Measurements from ENCODE around the gene MLPH. TPM values are rescaled to one million over a fixed set of nuclear protein-coding genes. Genes with fewer than 3 reads are reported as not detected.

Gene MLPH
- total and polyA plus RNA-seq, 2 of the 13 experiments (the other 11 are each of a cell fraction or from before 2014, with no cell fraction given), result 0.12 TPM; not detected in 1

DNA sequence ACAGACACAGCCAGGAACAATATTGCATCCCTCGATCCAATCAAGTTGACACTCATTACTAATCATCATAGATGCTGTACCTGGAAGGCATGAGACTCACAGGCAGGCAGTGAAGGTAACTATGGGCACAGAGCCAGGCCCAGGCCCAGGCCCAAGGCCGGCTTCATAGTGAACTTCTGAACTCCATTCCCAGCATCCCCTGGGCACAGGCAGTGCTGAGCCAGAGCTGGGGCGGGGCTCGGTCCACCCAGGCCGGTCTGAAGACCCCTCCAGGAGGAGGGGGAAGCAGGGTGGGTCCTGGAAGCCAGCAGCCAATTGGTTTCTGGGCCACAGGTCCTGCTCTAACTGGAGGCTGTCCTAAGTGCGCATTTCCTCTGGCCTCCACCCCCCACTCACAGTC lies 37.6 kb downstream of the MLPH start (continued):
- no peak for TF ChIP-seq MZF1 (CRISPR knock-in tag; IDR thresholded peaks at IDR 0.05; ENCODE audit: borderline replicate concordance)
- peak; percentile 25; the same call in 1 of the 2 replicates for TF ChIP-seq SAP130 (CRISPR knock-in tag; IDR thresholded peaks at IDR 0.05; ENCODE audit: low read depth)
- no peak for TF ChIP-seq ZNF558 (CRISPR knock-in tag; IDR thresholded peaks at IDR 0.05; ENCODE audit: borderline replicate concordance)
- TF ChIP-seq, protein P1, sequence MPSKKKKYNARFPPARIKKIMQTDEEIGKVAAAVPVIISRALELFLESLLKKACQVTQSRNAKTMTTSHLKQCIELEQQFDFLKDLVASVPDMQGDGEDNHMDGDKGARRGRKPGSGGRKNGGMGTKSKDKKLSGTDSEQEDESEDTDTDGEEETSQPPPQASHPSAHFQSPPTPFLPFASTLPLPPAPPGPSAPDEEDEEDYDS (CRISPR knock-in tag; IDR thresholded peaks at IDR 0.05), result no peak
- no peak for TF ChIP-seq SOX6 (IDR thresholded peaks at IDR 0.05)
- peak; percentile 18; the same call in 1 of the 2 replicates for TF ChIP-seq SOX6 (CRISPR knock-in tag; IDR thresholded peaks at IDR 0.05)
- 0 out of 2 replicates have a peak, but pooled peaks have one; percentile 32 for TF ChIP-seq KDM5B (CRISPR knock-in tag; IDR thresholded peaks at IDR 0.05; ENCODE audit: borderline replicate concordance)
- TF ChIP-seq ZFP90 (CRISPR knock-in tag; IDR thresholded peaks at IDR 0.05; ENCODE audit: borderline replicate concordance), result 0 out of 2 replicates have a peak, but pooled peaks have one; percentile 31

DNA sequence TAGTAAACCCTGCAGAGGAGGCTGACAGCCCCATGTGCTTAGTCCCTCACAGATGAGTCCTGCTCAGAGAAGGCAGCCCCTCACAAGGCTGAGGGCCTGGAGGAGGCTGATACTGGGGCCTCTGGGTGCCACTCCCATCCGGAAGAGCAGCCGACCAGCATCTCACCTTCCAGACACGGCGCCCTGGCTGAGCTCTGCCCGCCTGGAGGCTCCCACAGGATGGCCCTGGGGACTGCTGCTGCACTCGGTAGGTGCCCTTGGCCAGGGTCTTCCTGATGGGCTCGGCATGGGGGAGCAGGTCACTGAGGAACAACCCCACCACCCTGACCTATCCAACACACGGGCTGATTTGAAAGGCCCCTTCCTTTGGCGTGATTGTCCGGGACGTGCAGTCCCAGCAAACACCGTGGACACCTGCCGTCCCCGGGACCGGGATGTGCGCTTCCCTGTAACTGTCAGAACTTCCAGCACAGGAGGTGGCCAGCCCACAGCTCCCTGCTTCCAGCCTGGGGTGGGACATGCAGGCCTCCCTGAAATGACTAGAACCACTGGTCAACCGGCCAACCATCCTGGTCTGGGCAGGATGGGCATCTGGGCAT lies 38.6 kb downstream of the MLPH start:
- no peak for TF ChIP-seq PCBP2 (optimal IDR thresholded peaks at IDR 0.05; ENCODE audit: low read depth, low read length, poor library complexity, severe bottlenecking)
- TF ChIP-seq ZNF253 (CRISPR knock-in tag; IDR thresholded peaks at IDR 0.05; ENCODE audit: borderline replicate concordance), result no peak
- no peak for TF ChIP-seq FOXK1 (CRISPR knock-in tag; IDR thresholded peaks at IDR 0.05; ENCODE audit: borderline replicate concordance, low read depth)
- TF ChIP-seq, protein P2, sequence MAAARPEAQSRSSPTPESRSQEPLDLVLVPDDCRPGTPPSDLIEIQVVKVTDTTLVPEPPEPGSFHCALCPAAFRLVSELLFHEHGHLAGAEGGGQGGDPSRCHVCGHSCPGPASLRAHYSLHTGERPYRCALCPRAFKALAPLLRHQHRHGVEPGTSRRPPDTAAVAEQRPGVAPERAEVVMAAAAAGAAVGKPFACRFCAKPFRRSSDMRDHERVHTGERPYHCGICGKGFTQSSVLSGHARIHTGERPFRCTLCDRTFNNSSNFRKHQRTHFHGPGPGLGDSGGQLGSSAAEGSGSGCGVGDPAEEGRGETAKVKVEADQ (CRISPR knock-in tag; IDR thresholded peaks at IDR 0.05; ENCODE audit: borderline replicate concordance), result no peak
- no peak for TF ChIP-seq MEIS2 (CRISPR knock-in tag; IDR thresholded peaks at IDR 0.05)
- TF ChIP-seq, protein P3, sequence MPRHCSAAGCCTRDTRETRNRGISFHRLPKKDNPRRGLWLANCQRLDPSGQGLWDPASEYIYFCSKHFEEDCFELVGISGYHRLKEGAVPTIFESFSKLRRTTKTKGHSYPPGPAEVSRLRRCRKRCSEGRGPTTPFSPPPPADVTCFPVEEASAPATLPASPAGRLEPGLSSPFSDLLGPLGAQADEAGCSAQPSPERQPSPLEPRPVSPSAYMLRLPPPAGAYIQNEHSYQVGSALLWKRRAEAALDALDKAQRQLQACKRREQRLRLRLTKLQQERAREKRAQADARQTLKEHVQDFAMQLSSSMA (CRISPR knock-in tag; IDR thresholded peaks at IDR 0.05), result no peak
- TF ChIP-seq, protein P4, sequence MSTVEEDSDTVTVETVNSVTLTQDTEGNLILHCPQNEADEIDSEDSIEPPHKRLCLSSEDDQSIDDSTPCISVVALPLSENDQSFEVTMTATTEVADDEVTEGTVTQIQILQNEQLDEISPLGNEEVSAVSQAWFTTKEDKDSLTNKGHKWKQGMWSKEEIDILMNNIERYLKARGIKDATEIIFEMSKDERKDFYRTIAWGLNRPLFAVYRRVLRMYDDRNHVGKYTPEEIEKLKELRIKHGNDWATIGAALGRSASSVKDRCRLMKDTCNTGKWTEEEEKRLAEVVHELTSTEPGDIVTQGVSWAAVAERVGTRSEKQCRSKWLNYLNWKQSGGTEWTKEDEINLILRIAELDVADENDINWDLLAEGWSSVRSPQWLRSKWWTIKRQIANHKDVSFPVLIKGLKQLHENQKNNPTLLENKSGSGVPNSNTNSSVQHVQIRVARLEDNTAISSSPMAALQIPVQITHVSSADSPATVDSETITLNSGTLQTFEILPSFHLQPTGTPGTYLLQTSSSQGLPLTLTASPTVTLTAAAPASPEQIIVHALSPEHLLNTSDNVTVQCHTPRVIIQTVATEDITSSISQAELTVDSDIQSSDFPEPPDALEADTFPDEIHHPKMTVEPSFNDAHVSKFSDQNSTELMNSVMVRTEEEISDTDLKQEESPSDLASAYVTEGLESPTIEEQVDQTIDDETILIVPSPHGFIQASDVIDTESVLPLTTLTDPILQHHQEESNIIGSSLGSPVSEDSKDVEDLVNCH (CRISPR knock-in tag; IDR thresholded peaks at IDR 0.05), result no peak
- no peak for TF ChIP-seq ZNF879 (CRISPR knock-in tag; IDR thresholded peaks at IDR 0.05)
- TF ChIP-seq ZNF260 (CRISPR knock-in tag; IDR thresholded peaks at IDR 0.05; ENCODE audit: borderline replicate concordance, low read depth), result no peak
- TF ChIP-seq ZFP41 (CRISPR knock-in tag; IDR thresholded peaks at IDR 0.05; ENCODE audit: borderline replicate concordance), result no peak
- no peaks in the 10 kb centered on the region for H4K20me1 ChIP-seq (ENCODE audit: insufficient read depth, low read length)
- no peak overlapping the region for H3K4me3 ChIP-seq (replicated peaks in 1 of 3; ENCODE audit: insufficient read depth in 1 of 3, low read depth in 2 of 3, low read length in 3 of 3)
- in situ Hi-C loops (cut with HindIII; ENCODE audit: extremely low pct_ligation_motif_present, low pct_unique_long_range_greater_than_20kb) (no loop called here), intact Hi-C loops (cut with micrococcal nuclease; ENCODE audit: unreplicated experiment) (no loop called here)
- peak; percentile 45 for ATAC-seq
- ChIA-PET CTCF (ENCODE audit: low intra/inter-chr PET ratio, low total read pairs) (no interaction called here), POLR2A (no interaction called here)
- H2AFZ ChIP-seq (ENCODE audit: low read length), result no peak overlapping the region
- H3K9ac ChIP-seq (ENCODE audit: insufficient read depth, low read depth, low read length), result no peak overlapping the region
- no peaks in the 10 kb centered on the region for H3K79me2 ChIP-seq (ENCODE audit: insufficient read depth, low read length)
- H3K9me3 ChIP-seq (ENCODE audit: low read length), result no peaks in the 10 kb centered on the region
- WGBS (ENCODE audit: low lambda C conversion rate), result 70% methylated on average over 4 of the region's 17 CpGs
- BruUV-seq (replicated peaks), result no TSS peak
- peaks cover 3 to 29% of the 10 kb centered on the region in 2 experiments; a peak in 4 of 5 replicates for H3K27me3 ChIP-seq (ENCODE audit: control insufficient read depth in 1 of 2, insufficient read depth in 2 of 2, low read length in 2 of 2)
- no peak overlapping the region for H3K27ac ChIP-seq (ENCODE audit: extremely low read length, insufficient read depth, low read length)
- H3K36me3 ChIP-seq (replicated peaks in 1 of 2; ENCODE audit: control insufficient read depth in 1 of 2, insufficient read depth in 2 of 2, low read length in 2 of 2), result no peaks in the 10 kb centered on the region
- no peak for DNase-seq (ENCODE audit: low spot score)
- H3K4me1 ChIP-seq (ENCODE audit: insufficient read depth, low read length), result peaks cover 9% of the 10 kb centered on the region
- no peak overlapping the region for H3K4me2 ChIP-seq (ENCODE audit: low read depth, low read length)
- no peak for FAIRE-seq
